GM12801 (cell line): Measurements from ENCODE around the gene ARHGEF25.

Source experiments
- TF ChIP-seq, protein P1 (sequence below): IDR thresholded peaks from one replicate; pipeline ENCODE4 v1.5.1; 2011; ENCODE audit warnings: control low read depth; ENCODE audit not compliant: insufficient read length; ENCODE audit errors: extremely low read depth

The ARHGEF25 gene

DNA sequence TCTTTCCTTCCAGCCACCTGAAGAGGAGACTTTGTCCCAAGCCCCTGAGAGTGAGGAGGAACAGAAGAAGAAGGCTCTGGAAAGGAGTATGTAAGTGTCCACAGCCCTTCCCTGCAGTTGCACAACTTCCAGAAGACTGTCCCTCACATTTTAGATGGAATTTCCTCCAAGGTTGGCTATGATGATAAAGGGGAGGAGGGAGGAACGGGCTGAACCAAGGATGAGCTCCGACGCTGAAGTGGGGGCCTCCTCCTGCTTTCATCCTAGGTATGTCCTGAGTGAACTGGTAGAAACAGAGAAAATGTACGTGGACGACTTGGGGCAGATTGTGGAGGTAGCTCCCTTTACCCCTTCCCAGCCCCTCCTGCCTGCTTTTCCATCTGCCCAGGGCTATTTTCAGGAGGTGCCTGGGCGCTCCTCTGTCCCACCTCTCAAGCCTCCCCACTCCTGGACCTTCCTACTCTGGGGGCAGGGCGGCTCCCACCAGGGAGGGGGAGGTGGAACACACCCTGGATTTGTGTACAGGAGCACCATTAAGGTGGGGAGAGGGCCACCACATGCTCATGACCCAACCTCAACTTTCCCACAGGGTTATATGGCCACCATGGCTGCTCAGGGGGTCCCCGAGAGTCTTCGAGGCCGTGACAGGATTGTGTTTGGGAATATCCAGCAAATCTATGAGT lies 2.3 kb downstream of the ARHGEF25 start:
- TF ChIP-seq, protein P1, sequence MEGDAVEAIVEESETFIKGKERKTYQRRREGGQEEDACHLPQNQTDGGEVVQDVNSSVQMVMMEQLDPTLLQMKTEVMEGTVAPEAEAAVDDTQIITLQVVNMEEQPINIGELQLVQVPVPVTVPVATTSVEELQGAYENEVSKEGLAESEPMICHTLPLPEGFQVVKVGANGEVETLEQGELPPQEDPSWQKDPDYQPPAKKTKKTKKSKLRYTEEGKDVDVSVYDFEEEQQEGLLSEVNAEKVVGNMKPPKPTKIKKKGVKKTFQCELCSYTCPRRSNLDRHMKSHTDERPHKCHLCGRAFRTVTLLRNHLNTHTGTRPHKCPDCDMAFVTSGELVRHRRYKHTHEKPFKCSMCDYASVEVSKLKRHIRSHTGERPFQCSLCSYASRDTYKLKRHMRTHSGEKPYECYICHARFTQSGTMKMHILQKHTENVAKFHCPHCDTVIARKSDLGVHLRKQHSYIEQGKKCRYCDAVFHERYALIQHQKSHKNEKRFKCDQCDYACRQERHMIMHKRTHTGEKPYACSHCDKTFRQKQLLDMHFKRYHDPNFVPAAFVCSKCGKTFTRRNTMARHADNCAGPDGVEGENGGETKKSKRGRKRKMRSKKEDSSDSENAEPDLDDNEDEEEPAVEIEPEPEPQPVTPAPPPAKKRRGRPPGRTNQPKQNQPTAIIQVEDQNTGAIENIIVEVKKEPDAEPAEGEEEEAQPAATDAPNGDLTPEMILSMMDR = no peak

DNA sequence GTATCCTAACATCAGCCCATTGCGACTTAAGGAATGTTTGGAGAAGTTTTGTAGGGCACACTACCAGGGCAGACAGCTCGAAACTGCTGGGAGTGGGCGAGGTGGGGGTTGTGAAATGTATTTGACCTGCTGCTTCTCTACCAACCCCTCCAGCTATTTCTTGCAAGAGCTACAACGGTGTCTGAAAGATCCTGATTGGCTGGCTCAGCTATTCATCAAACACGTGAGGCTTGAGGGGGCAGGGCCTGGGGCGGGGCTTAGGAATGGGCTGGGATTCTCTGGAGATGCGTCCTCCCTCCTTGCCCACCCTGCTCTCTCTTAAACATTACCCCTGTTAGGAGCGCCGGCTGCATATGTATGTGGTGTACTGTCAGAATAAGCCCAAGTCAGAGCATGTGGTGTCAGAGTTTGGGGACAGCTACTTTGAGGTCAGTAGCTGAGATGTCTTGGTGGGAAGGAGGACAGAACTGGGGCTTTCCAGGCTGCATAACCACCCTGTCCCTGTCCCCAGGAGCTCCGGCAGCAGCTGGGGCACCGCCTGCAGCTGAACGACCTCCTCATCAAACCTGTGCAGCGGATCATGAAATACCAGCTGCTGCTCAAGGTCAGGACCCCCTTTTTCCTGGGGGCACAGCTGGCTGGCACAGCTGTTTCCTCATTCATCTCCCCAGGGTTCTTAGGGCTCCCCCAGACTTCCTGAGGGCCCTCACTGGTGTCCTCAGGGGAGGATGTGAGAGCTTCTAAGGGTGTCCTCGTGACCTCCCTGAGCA lies 3.1 kb downstream of the ARHGEF25 start:
- TF ChIP-seq, protein P1 = no peak

DNA sequence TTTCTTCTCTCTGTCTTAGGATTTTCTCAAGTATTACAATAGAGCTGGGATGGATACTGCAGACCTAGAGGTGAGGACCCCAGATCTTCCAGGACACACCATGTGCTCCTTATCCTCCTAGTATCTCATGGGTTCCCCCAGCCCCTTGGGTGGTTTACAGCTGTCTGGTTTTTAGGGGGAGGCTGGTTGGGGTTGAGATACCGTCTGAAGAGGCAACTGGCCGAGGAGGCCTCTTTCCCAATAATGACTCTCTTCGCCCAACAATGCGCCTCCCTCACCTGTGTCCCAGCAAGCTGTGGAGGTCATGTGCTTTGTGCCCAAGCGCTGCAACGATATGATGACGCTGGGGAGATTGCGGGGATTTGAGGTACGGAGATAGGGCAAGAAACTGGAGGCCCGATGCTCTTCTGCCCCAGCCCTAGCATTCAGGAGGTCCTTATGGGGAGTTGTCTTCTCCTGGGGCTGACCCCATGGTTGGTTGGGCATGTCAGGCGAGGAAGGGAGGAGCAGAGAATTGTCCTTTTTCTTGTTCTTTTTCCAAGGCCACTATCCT lies 3.8 kb downstream of the ARHGEF25 start:
- TF ChIP-seq, protein P1 = no peak

DNA sequence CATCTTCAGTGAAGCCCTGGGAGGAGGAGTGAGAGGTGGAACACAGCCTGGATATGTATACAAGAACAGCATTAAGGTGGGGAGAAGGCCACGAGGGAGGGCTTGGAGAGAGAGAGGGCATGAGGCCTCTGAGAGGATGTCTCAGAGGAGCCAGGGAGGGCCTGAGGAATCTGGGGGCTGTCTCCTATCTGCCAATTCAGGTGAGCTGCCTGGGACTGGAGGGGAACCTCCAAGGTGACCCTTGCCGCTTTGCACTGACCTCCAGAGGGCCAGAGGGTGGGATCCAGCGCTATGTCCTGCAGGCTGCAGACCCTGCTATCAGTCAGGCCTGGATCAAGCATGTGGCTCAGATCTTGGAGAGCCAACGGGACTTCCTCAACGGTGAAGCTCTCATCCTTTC lies 4.4 kb downstream of the ARHGEF25 start:
- TF ChIP-seq, protein P1 = no peak

DNA sequence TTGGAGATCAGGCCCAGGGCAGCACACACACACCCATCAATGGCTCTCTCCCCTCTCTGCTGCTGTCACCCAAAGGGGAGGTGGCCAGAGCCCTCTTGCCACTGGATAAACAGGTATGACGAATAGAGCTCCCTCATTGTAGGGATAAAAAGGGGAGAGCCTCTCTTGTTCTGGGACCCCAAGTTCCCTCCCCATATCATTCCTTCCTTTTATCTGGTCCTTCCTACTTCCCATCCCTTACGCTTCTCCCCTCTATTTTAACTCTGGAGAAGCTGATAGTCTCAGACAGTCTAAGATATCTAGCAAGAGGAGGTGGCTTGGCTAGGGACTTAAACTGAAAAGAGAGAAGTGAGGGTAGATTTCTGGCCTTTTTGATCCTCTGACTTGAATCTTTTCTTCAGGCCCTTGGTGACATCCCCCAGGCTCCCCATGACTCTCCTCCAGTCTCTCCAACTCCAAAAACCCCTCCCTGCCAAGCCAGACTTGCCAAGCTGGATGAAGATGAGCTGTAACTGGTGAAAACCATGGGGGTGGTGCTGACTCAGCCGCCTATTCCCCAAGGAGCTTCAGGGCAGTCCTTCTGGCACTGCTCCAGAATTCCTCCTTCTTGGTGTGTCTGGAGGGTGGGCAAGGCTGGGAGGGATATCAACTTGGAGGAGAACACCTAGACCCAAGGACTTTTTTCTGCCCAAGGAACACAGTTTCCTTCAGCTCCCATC lies 5.3 kb downstream of the ARHGEF25 start:
- TF ChIP-seq, protein P1 = no peak

DNA sequence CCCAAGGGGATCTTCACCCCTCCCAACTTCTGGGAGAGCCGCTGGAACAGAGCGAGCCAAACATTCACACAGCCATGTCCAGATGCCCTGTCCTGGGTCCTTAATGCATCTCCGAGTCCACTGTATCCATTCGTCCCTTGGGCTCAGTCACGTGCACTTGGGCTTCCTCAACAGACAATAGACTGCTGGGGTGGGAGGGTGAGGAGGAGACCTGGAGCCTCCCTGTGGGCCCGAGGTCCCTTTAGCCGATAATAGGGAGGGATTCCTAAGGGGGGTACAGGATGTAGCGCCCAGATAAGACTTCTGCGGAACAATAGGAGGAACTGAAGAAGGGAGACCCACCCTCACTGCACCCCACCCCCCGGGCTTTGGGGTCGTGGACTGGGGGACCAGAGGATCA lies 6.7 kb downstream of the ARHGEF25 start:
- TF ChIP-seq, protein P1 = no peak

DNA sequence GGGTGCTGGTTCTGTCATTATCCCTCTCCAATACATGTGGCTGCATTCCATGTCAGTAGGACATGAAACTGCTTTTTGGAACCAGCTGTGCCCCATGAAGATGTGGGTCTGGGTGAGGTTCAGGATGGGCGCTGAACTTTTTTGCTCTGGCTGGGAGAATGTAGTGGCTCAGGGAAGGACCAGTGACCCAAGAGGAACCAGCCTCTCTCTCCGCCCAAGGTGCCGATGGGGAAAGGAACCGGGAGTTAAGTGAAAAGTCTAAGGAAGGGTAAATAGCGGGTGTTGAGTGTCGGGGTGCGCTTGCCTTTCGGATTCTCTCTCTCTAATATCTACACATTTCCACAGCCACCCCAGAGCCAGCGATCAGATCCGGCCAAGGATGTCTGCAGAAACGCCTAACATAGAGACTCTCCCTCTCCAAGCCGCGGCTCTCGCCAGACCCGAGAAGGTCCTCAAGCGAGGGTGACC lies 7.8 kb downstream of the ARHGEF25 start:
- TF ChIP-seq, protein P1 = no peak
